Natural killer cell (primary cell): ENCODE data around the gene SLC1A2. TPM values are rescaled to one million over a fixed set of nuclear protein-coding genes. Genes with fewer than 3 reads are reported as not detected.

Experiments
- ATAC-seq, 3 donors: fragments of 150-1000 bp in 2 of 3; fragments of 200-7000 bp in 1 of 3; cut with Tn5 transposase; 1 replicate in 1 of 3; 2 replicates in 2 of 3; pipeline ENCODE4 v1.10.0; 2021; ENCODE audit warnings: mild to moderate bottlenecking in 2 of 3, moderate library complexity in 2 of 3
- DNase-seq, 2 donors: peaks; one replicate each; pipeline versions ENCODE4 v3.0.0 to v3.0.0-alpha.2; 2013 to 2021; ENCODE audit warnings: mixed read lengths in 1 of 2
- H3K27ac ChIP-seq: one replicate; pipeline ENCODE4 v1.5.1; 2013; ENCODE audit warnings: mild to moderate bottlenecking, low read length
- H3K27me3 ChIP-seq: one replicate; pipeline ENCODE4 v1.6.1; 2013; ENCODE audit warnings: low read length; ENCODE audit not compliant: control insufficient read depth, insufficient read depth
- H3K36me3 ChIP-seq: one replicate; pipeline ENCODE4 v1.6.1; 2013; ENCODE audit warnings: low read length; ENCODE audit not compliant: control insufficient read depth, insufficient read depth
- H3K4me1 ChIP-seq: one replicate; pipeline ENCODE4 v1.6.1; 2013; ENCODE audit warnings: low read length; ENCODE audit not compliant: control insufficient read depth, insufficient read depth
- H3K4me3 ChIP-seq: one replicate; pipeline ENCODE4 v1.5.1; 2013; ENCODE audit warnings: low read length
- H3K9me3 ChIP-seq: one replicate; pipeline ENCODE4 v1.6.1; 2013; ENCODE audit warnings: low read length; ENCODE audit not compliant: control insufficient read depth, insufficient read depth
- H3K27ac Mint-ChIP-seq, 2 donors: one replicate each; pipeline ENCODE4 v1.8.0; 2022; ENCODE audit warnings: mild to moderate bottlenecking in 2 of 2, mixed read lengths in 2 of 2, moderate library complexity in 1 of 2
- H3K27me3 Mint-ChIP-seq, 2 donors: one replicate each; pipeline ENCODE4 v1.8.0; 2022; ENCODE audit warnings: low read depth in 2 of 2, mixed read lengths in 2 of 2
- H3K36me3 Mint-ChIP-seq: one replicate; pipeline ENCODE4 v1.8.0; 2022; ENCODE audit warnings: mixed read lengths
- H3K4me1 Mint-ChIP-seq, 2 donors: one replicate each; pipeline ENCODE4 v1.8.0; 2022; ENCODE audit warnings: mixed read lengths in 2 of 2
- H3K4me3 Mint-ChIP-seq: one replicate; pipeline ENCODE4 v1.8.0; 2022; ENCODE audit warnings: mild to moderate bottlenecking, moderate library complexity, mixed read lengths
- H3K9me3 Mint-ChIP-seq, 2 donors: one replicate each; pipeline ENCODE4 v1.8.0; 2022; ENCODE audit warnings: mixed read lengths in 2 of 2
- CTCF ChIP-seq: fragments of 200-600 bp; IDR thresholded peaks from one replicate; pipeline ENCODE4 v1.8.0; 2022; ENCODE audit warnings: antibody characterized with exemption
- WGBS: methylation state at CpG from one replicate; pipeline ENCODE4 v1.1.7; 2013; ENCODE audit warnings: missing lambda C conversion rate; ENCODE audit not compliant: insufficient coverage; 5-methylcytosine and 5-hydroxymethylcytosine counted together
- intact Hi-C: fragments of 100-400 bp; cut with micrococcal nuclease; formaldehyde crosslinking; loops from one replicate; pipeline ENCODE4 v1.14.2; 2022
- total RNA-seq, 4 donors: library from RNA; stranded (reverse); fragments of 120-200 nt in 1 of 4; gene quantifications; one replicate each; pipeline versions ENCODE4 v1.2.3 to v1.2.4, GENCODE V29; 2013 to 2022

The SLC1A2 gene
- under 1 TPM in 1 of 3 donors, not detected in 2; 0.02 TPM for total RNA-seq
- 0.11 TPM for total RNA-seq (2013)

- ATAC-seq (no peak), DNase-seq (no peak)
- peaks cover 59 to 76% of the 10 kb centered on the region in 2 donors for H3K27me3 Mint-ChIP-seq
- Histone ChIP-seq H3K9me3 (no peaks in the 10 kb centered on the region), H3K36me3 (no peaks in the 10 kb centered on the region), H3K4me1 (peaks cover 11% of the 10 kb centered on the region), H3K4me3 (no peak within 1 kb of the TSS), H3K27ac (no peak within 1 kb of the TSS), H3K27me3 (peaks cover 38% of the 10 kb centered on the region)
- WGBS = under 1% methylated on average over 70 of the region's 71 CpGs
- intact Hi-C loops = no loop called here
- H3K9me3 Mint-ChIP-seq = no peaks in the 10 kb centered on the region
- no peaks in the 10 kb centered on the region for H3K36me3 Mint-ChIP-seq
- H3K4me3 Mint-ChIP-seq = peak within 1 kb of the TSS; percentile 61
- H3K27ac Mint-ChIP-seq = no peak within 1 kb of the TSS
- TF ChIP-seq CTCF = no peak
- peaks cover 0 to 5% of the 10 kb centered on the region in 2 donors for H3K4me1 Mint-ChIP-seq
These were observed at the start of gene SLC1A2 for GRCh38 chr11:35419184-35419829. SLC1A2 (minus strand) TSS chr11:35419558; CDS start chr11:35418966, 592 bp downstream.

GRCh38 chr11:35466058-35466457 lies 46.7 kb upstream of the SLC1A2 start:
- intact Hi-C loops = no loop called here
- peaks cover 14 to 57% of the 10 kb centered on the region in 2 donors for H3K27me3 Mint-ChIP-seq
- DNase-seq (no peak), ATAC-seq (no peak)
- no peaks in the 10 kb centered on the region for H3K36me3 Mint-ChIP-seq
- no peak for TF ChIP-seq CTCF
- Histone ChIP-seq H3K27ac (no peak overlapping the region), H3K9me3 (no peaks in the 10 kb centered on the region), H3K4me3 (no peak overlapping the region), H3K4me1 (no peaks in the 10 kb centered on the region), H3K36me3 (no peaks in the 10 kb centered on the region), H3K27me3 (no peaks in the 10 kb centered on the region)
- H3K4me1 Mint-ChIP-seq = no peaks in the 10 kb centered on the region
- no peak overlapping the region for H3K27ac Mint-ChIP-seq
- H3K4me3 Mint-ChIP-seq = no peak overlapping the region
- no peaks in the 10 kb centered on the region for H3K9me3 Mint-ChIP-seq
- WGBS = 81% methylated on average over 3 of the region's 3 CpGs

GRCh38 chr11:35464308-35464707 lies 45.0 kb upstream of the SLC1A2 start:
- WGBS = 100% methylated on average over 1 of the region's 1 CpG
- ATAC-seq (no peak), DNase-seq (no peak)
- no peak overlapping the region for H3K4me3 Mint-ChIP-seq
- peaks cover 14 to 54% of the 10 kb centered on the region in 2 donors for H3K27me3 Mint-ChIP-seq
- H3K27ac Mint-ChIP-seq = no peak overlapping the region
- Histone ChIP-seq H3K4me3 (no peak overlapping the region), H3K27ac (no peak overlapping the region), H3K4me1 (no peaks in the 10 kb centered on the region), H3K27me3 (no peaks in the 10 kb centered on the region), H3K9me3 (no peaks in the 10 kb centered on the region), H3K36me3 (no peaks in the 10 kb centered on the region)
- H3K36me3 Mint-ChIP-seq = no peaks in the 10 kb centered on the region
- H3K4me1 Mint-ChIP-seq = no peaks in the 10 kb centered on the region
- H3K9me3 Mint-ChIP-seq = no peaks in the 10 kb centered on the region
- intact Hi-C loops = no loop called here
- TF ChIP-seq CTCF = no peak

GRCh38 chr11:35463331-35463751 lies 44.0 kb upstream of the SLC1A2 start:
- WGBS = 73% methylated on average over 13 of the region's 13 CpGs
- intact Hi-C loops = no loop called here
- DNase-seq (no peak), ATAC-seq (no peak)
- TF ChIP-seq CTCF = no peak
- Mint-ChIP-seq H3K27me3 (peaks cover 18 to 55% of the 10 kb centered on the region in 2 donors), H3K9me3 (no peaks in the 10 kb centered on the region), H3K36me3 (no peaks in the 10 kb centered on the region), H3K27ac (no peak overlapping the region), H3K4me1 (no peaks in the 10 kb centered on the region), H3K4me3 (no peak overlapping the region)
- no peak overlapping the region for H3K27ac ChIP-seq
- H3K4me1 ChIP-seq = no peaks in the 10 kb centered on the region
- H3K27me3 ChIP-seq = no peaks in the 10 kb centered on the region
- no peak overlapping the region for H3K4me3 ChIP-seq
- no peaks in the 10 kb centered on the region for H3K36me3 ChIP-seq
- no peaks in the 10 kb centered on the region for H3K9me3 ChIP-seq
